HG02610 (cell line): ENCODE results near the gene PLPPR3.

Experiments
- ATAC-seq: cut with Tn5 transposase; IDR thresholded peaks from one replicate; pipeline ENCODE4 v1.9.1; 2021; ENCODE audit warnings: mild to moderate bottlenecking, moderate library complexity; ENCODE audit not compliant: unreplicated experiment

Gene PLPPR3

GRCh38 chr19:810077-810855 lies 11.5 kb downstream of the PLPPR3 start:
- no peak for ATAC-seq

GRCh38 chr19:808423-808775 lies 13.4 kb downstream of the PLPPR3 start:
- ATAC-seq: no peak

DNA sequence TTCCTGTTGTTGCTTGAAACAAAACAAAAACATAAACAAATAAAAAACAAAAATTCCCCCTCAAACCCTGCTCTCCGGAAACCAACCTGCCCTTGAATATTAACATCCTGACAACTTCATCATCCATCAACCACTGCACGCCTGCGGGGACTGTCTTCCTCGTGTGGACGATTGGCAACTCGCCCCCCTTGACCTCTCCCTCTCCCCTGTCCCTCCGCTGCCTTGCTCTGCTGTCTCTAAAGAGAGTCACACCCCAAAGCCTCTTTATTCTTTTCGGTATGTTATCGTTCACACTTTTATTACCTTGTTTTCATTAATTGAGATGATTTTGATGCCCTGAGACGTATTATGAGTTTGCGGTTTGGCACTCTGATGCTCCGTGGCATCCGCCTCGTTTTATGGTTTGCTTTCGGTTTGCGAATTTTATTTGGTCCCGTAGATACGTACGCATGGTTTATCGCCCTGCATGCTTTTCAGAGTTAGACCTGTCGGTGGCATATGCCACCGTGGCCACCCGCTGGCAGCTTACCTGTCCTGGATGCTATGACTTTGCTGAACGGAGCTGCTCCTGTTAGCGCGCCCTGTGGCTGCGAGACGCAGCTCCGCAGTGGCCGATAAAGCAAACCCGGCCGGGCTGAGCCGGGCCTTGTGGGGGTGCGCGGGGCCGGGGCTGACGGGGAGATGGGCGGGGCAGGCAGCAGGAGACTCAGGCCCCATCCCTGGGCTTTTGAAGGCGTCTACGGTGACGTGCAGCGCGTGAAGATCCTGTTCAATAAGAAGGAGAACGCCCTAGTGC lies 13.9 kb downstream of the PLPPR3 start:
- no peak for ATAC-seq

DNA sequence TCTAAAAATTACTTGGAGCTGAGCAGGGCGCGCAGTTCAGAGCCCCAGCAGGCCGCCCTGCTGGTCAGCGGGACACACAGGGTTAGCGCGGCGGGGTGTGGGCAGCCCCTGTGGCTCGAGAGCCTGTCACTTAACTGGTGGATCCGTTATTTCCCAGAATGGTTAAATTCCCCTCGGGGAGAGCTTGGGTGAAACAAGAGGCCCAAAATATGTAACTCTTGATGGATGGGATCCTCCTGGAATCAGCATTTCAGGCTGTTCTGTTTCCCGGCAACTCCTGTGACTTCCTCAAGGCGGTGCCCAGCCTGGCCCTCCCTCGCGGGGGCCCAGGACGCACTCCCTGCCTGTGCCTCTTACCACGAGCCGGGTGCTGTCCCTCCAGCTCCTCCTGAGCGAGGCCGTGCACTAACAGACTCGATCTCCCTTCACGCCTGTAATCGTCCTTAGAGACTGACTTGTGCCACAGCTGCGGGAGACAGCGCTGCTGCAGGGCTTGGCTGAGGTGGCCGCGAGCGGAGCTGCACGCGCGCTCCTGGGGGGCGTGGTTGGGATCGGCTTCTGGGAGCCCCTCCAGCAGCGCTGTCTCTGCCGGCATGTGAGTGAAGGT lies 14.8 kb downstream of the PLPPR3 start:
- ATAC-seq: no peak

DNA sequence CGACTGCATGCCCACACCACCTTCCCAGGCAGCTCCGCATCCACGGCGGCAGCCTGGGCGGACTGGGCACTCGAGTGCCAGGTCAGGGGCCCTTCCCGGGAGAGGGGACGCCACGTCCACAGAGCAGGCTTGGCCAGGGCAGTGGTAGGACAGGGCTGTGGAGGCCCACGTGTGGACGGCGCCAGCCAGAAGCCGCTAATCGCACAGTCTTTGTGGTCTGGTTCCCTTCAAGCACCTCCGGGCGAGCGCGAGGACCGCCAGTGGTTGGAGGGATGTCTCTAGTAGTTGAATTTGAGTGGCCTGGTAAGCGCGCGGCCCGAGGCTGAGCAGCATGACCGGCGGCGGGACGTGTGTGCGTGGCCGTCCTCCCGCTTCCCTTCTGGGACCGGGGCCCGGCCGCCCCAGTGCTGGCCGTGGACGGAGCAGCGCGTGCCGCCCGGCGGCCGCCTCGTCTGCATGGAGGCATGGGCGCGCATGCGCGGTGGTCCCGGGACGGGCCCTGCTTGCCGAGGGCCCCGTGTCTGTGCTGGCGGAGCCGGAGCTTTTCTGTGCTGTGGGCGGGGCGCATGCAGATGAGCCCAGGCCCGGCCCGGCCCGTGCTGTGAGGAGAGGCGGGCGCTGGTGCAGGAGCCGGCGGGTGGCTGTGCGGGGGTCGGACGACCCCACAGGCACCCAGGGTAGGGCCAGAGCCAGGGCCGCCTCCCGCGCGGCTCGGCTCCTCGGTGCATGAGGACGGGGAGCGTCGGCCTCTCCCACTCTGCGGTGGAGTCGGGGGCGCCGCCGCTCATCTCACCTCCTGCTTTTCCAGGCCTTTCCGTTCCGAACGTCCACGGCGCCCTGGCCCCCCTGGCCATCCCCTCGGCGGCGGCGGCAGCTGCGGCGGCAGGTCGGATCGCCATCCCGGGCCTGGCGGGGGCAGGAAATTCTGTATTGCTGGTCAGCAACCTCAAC lies 15.9 kb downstream of the PLPPR3 start:
- no peak for ATAC-seq

- ATAC-seq: no peak
Measured at GRCh38 chr19:805166-805551, 16.6 kb downstream of the PLPPR3 start.

DNA sequence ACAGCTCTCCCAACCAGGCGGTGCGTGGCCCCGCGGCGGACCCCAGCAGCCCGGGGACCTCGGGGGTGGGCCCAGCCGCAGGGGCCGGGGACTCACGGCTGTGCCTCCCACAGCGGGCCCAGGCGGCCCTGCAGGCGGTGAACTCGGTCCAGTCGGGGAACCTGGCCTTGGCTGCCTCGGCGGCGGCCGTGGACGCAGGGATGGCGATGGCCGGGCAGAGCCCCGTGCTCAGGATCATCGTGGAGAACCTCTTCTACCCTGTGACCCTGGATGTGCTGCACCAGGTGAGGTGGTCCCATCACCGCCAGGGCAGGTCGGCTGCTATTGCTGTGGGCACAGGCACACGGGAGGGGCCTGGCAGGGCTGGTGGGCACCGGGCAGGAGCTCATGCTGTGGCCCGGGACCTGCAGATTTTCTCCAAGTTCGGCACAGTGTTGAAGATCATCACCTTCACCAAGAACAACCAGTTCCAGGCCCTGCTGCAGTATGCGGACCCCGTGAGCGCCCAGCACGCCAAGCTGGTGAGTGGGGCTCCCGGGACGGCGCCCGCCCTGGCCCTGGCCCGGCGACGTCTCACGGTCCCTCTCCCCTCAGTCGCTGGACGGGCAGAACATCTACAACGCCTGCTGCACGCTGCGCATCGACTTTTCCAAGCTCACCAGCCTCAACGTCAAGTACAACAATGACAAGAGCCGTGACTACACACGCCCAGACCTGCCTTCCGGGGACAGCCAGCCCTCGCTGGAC lies 17.2 kb downstream of the PLPPR3 start:
- no peak for ATAC-seq

DNA sequence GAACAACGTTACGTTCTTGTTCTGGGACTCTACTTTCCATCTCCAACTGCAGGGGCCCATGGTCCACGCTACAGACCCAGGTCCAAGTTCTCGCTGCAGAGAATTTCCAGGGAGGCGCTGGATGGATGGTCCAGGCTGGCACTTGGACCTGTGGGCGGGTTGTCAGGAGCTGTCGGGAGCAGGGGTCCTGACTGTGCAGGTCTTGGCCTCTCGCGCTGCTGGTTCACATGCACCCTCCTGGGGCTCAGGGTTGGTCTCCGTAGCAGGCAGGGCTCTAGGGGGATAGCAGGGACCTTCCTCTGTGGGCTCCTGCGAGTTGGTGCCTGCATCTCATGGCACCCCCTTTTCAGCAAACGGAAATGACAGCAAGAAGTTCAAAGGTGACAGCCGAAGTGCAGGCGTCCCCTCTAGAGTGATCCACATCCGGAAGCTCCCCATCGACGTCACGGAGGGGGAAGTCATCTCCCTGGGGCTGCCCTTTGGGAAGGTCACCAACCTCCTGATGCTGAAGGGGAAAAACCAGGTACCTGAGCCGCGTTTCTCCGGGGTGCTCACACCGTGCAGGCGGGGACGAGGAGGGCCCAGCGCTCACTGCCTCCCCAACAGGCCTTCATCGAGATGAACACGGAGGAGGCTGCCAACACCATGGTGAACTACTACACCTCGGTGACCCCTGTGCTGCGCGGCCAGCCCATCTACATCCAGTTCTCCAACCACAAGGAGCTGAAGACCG lies 17.9 kb downstream of the PLPPR3 start:
- no peak for ATAC-seq

GRCh38 chr19:803099-803561 lies 18.6 kb downstream of the PLPPR3 start:
- ATAC-seq: no peak

DNA sequence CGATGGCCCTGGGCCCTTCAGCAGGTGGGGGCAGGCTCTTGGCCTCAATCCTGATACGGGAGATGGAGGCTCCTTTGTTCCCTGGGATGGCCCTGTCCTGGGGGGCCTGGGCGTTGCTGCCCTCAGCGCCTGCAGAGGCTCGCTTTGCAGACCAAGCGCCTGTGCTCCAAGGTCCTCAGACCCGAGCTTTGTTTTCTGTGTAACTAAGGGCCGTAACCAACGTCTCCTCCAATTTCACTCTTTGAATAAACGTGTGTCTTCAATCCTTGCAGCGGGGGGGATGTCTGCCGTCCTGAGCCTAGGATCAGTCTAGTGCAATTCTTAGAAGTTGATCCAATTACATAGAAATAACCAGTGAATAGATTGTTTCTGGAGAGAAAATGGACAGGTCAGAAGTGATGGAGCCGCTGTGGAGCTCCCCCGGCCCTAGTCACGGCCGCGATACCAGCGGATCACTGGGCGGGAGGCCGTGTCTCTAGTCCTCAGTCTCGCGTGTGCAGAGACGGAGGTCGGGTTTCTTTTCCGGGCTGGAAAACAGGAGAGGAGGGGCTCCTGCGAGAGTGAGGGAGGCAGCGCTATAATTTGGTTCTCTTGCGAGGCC lies 19.2 kb downstream of the PLPPR3 start:
- no peak for ATAC-seq

GRCh38 chr19:801861-802497 lies 19.8 kb downstream of the PLPPR3 start:
- ATAC-seq: no peak

DNA sequence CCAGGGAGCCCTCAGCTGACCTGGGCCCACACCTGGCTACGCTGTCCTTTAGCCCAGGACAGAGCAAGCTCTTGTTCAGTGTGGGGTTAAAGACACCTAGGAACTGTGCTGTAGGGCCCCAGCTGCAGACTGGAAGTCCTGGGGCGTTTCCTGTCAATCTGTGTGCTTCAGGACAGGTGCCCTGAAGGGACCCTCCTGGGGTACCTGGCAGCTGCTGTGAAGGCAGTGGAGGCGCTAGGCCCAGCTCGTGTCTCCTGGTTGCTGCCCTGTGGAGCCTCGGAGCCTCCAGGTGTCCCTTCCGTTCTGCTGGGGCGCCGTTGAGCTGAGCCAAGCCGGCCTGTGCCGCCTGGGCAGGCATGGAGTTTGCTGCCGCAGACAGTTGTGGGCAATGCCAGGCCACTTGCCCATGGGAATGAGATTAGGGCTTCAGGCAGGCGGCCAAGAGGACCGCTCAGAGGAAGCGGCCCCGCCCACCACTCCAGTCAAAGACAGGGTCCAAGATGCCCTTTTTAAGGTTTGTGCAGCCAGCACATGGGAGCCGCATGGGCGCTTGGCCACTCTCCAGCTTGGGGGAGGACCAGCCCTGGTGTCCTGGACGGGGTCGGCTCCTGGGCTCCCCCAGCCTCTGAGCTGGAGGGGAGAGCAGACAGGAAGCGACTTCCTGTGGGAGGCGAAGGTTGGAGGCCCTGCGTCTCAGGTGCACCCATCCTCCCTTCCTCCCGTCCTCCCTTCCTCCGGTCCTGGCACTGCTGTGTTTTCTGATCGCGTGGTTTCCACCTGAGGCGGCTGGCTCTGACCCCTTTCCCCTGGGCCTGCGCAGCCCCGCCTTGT lies 20.5 kb downstream of the PLPPR3 start:
- no peak for ATAC-seq

DNA sequence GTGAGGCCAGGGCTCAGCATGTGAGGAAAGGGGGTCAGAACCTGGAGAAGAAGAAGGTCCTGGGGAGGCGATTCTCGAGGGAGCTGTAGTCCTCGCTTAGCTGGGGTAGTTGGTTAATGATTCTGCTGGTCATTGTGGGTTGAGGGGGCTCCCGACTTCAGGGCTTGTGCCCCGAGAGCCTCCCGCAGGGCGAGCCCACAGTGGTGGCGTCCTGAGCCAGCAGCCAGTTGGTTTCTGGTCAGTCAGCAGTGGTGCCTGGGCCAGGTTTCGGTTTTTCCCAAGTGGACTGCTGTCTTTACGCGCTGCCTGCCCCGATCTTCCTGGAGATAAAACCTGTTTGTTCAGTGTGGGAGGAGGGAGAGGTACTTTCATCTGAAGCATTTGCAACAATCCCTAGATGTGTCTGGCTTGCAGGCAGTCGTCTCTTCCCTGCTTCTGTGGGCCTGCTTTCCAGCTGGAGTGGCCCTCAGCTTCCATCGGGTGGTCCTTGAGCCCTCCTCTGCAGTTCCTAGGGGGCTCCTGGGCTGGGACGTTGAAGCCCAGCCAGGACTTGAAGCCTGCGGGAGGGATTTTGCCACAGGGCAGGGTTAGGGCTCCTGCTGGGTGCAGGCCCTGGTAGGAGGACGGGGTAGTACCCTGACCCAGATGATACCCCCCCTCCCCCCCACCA lies 21.3 kb downstream of the PLPPR3 start:
- ATAC-seq: no peak

DNA sequence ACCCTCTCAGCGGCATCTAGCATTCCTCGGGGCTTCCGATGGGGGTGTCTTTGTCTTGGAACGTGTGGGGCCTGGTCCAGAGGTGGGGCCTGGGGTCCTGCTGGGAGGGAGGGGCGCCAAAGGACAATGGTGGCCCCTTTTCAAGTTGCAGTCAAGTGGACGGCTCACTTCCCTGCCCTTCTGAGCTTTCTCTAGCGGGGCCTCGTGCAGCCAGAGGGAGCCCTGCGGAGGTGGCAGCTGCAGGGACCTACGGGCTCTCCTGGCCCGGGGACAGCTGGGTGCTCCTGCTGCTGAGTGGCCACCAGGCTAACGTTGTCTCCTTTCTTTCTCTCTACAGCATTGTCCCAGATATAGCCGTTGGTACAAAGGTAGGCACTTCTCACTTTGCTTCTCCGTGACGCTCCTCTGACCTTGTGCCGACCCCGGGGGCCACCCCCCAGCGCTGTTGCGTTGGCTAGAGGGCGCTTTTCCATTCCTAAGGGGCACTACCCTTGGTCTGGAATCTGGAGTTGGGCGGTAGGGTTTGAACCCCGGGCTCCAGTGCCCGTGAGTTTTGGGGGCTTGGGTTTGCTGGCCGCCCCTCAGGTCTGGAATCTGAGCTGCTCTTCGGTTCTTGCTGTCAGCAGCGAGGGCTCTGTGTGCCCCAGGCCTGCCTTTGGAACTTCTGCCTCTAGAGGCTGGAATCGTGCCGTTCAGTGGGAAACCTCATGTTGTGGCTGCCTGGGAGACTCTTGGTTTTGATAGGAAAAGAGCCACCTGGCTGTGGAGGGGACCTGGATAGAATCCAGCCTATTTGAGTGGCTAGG lies 22.5 kb downstream of the PLPPR3 start:
- no peak for ATAC-seq

DNA sequence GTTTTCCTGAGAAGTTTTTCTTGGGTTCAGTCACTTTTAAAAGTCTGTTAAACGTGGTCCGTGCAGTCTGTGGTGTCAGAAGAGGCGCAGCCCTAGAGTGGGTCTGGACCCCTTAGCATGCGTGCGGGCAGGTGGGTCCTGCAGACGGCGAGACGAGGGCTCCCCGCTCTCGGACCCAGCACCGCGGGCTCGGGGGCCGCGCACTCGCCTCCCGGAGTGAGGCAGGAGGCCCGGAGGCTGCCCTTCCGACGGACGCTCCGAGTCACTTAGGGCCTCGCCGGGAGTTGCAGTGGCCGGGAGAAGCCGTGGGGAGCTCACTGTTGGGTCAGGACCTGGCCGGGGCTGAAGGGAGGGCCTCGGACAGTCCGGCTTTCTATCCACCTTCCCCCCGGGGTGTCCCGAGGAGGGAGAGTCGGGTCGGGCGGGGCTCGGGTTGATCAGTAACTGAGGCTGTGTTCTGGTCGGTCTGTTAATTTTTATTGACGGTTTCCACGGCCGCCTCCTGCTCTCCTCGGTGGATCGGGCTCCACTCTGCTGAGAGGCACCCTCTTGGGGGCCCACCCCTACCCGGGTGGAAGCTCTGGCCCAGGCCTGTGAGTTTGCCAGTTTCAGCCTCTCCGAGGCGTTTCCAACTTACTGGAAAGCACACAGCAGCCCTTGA lies 23.2 kb downstream of the PLPPR3 start:
- no peak for ATAC-seq
